Panc1 (cell line): ENCODE data around the gene C12orf57. TPM values are rescaled to one million over a fixed set of nuclear protein-coding genes. Genes with fewer than 3 reads are reported as not detected.

Experiments used
- ATAC-seq: fragments of 200-7000 bp; cut with Tn5 transposase; 2 replicates; pipeline ENCODE4 v1.9.1; 2020; ENCODE audit warnings: mild to moderate bottlenecking, moderate library complexity
- BruUV-seq: library from RNA; stranded (reverse); fragments of 400-500 nt; replicated peaks from 2 replicates; lab custom pipeline; 2021; lab: Mats Ljungman, UMichigan
- CTCF ChIA-PET: fragments of 300-600 bp; sonication (Branson Sonifier 250); formaldehyde crosslinking; loops from one replicate; lab custom pipeline; 2022; ENCODE audit warnings: antibody characterized with exemption; lab: Charles Lee
- POLR2A ChIA-PET: fragments of 300-600 bp; sonication (Branson Sonifier 250); formaldehyde crosslinking; loops from one replicate; lab custom pipeline; 2022; ENCODE audit warnings: antibody characterized with exemption; lab: Charles Lee
- DNase-seq: peaks from one replicate; pipeline ENCODE4 v3.0.0-alpha.2; 2010; ENCODE audit warnings: low read depth, low spot score
- H3K27ac ChIP-seq: 2 replicates; pipeline ENCODE4 v1.5.1; 2011; ENCODE audit warnings: mild to moderate bottlenecking, low read length, inconsistent platforms
- H3K27me3 ChIP-seq: fragments of 200-500 bp; sonication (Bioruptor generic); 2 replicates; pipeline ENCODE4 v1.6.0; 2014; ENCODE audit warnings: low read length, inconsistent platforms; ENCODE audit not compliant: control insufficient read depth, insufficient read depth
- H3K36me3 ChIP-seq: fragments of 200-500 bp; sonication (Bioruptor generic); 2 replicates; pipeline ENCODE4 v1.5.1; 2014; ENCODE audit warnings: inconsistent platforms, mild to moderate bottlenecking, low read length, moderate library complexity; ENCODE audit not compliant: control insufficient read depth, insufficient read depth
- H3K4me1 ChIP-seq: 2 replicates; pipeline ENCODE4 v1.5.1; 2011; ENCODE audit warnings: inconsistent platforms, mild to moderate bottlenecking, low read length, moderate library complexity; ENCODE audit not compliant: control insufficient read depth, insufficient read depth
- H3K4me3 ChIP-seq, 2 experiments: 2 replicates each; pipeline ENCODE4 v1.5.1; 2011 to 2012; ENCODE audit warnings: low read depth in 2 of 2, low read length in 2 of 2, mild to moderate bottlenecking in 2 of 2, inconsistent platforms in 1 of 2, moderate library complexity in 1 of 2
- H3K9me3 ChIP-seq: fragments of 200-500 bp; sonication (Bioruptor generic); 2 replicates; pipeline ENCODE4 v1.5.1; 2014; ENCODE audit warnings: low read depth, mild to moderate bottlenecking, inconsistent platforms, low read length, moderate library complexity; ENCODE audit not compliant: control insufficient read depth, insufficient read depth
- POLR2AphosphoS5 ChIP-seq: IDR thresholded peaks from 2 replicates; pipeline ENCODE4 v1.6.1; 2012; ENCODE audit warnings: mild to moderate bottlenecking, low read depth, low read length, moderate library complexity
- SIN3A ChIP-seq: IDR thresholded peaks from 2 replicates; pipeline ENCODE4 v1.6.1; 2012; ENCODE audit warnings: low read depth, mild to moderate bottlenecking, low read length, moderate library complexity, borderline replicate concordance; ENCODE audit not compliant: insufficient read depth
- TCF7L2 ChIP-seq: IDR thresholded peaks from 2 replicates; pipeline ENCODE4 v1.6.1; 2011; ENCODE audit warnings: mild to moderate bottlenecking, low read depth, low read length, inconsistent platforms
- in situ Hi-C: cut with HindIII; loops from 2 replicates; pipeline ENCODE4 v1.10.0; 2016; ENCODE audit warnings: low sequenced_read_pairs, low pct_unique_long_range_greater_than_20kb
- intact Hi-C: fragments of 100-400 bp; cut with micrococcal nuclease; formaldehyde crosslinking; loops from one replicate; pipeline ENCODE4 v1.10.0; 2022; ENCODE audit not compliant: unreplicated experiment
- total RNA-seq: library from RNA; stranded (reverse); gene quantifications from one replicate; pipeline ENCODE4 v1.2.1, GENCODE V29; 2021; ENCODE audit not compliant: unreplicated experiment
- TF ChIP-seq, protein P1 (sequence below), 2 experiments: IDR thresholded peaks; 2 replicates each; pipeline ENCODE4 v1.6.1; 2011 to 2012; ENCODE audit warnings: low read depth in 2 of 2, control low read depth in 1 of 2, low read length in 1 of 2, mild to moderate bottlenecking in 1 of 2, moderate library complexity in 1 of 2; ENCODE audit not compliant: insufficient read depth in 1 of 2
- TF ChIP-seq, protein P2 (sequence below): fragments of 450-650 bp; IDR thresholded peaks from 2 replicates; pipeline ENCODE4 v1.5.1; 2017; ENCODE audit warnings: mild to moderate bottlenecking

Gene C12orf57
- total RNA-seq, 1 experiment from 2014 or later, result 126 TPM

DNA sequence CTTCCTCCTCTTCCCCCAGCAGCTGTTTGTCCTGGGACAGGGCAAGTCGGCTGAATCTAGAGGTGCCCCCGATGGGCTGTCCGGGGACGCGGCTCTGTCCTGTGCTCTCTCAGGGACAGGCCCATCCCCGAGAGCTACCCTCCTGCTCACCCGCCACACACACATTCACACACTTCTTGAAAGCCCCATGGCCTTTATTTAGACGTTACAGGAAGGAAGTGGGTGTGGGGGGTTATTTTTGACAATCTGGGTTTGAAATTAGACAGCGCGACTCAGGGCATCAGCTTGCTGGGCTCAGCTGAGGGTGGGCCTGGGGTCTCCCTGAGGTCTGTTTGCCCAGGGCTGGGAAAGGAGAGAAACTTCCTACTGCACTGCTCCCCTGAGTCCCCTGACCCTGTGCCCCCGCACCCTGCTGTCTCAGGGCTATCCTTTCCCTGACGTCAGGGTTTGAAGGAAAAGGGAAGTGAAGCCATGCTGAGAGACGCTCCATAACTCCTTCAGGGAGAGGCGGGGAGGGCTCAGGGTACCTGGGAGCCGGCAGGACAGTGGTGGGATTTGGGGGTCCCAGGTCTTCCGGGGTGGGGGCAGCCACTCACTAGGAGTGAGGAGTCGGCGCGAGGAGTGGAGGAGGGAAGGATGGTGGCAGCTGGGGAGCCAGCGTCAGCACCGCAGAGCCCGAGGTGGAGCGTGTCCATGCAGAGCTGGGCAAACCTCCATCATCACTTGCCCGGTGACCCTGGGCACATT lies 15.4 kb downstream of the C12orf57 start:
- DNase-seq (no peak), ATAC-seq (no peak)
- Histone ChIP-seq H3K9me3 (no peaks in the 10 kb centered on the region), H3K36me3 (peaks cover 11% of the 10 kb centered on the region; the same call in 1 of the 2 replicates), H3K4me3 (no peak overlapping the region), H3K27ac (no peak overlapping the region), H3K4me1 (peaks cover 13% of the 10 kb centered on the region), H3K27me3 (no peaks in the 10 kb centered on the region)
- intact Hi-C loops (no loop called here), in situ Hi-C loops (no loop called here)
- TF ChIP-seq POLR2AphosphoS5 (no peak), SIN3A (no peak)
- TF ChIP-seq, protein P1, sequence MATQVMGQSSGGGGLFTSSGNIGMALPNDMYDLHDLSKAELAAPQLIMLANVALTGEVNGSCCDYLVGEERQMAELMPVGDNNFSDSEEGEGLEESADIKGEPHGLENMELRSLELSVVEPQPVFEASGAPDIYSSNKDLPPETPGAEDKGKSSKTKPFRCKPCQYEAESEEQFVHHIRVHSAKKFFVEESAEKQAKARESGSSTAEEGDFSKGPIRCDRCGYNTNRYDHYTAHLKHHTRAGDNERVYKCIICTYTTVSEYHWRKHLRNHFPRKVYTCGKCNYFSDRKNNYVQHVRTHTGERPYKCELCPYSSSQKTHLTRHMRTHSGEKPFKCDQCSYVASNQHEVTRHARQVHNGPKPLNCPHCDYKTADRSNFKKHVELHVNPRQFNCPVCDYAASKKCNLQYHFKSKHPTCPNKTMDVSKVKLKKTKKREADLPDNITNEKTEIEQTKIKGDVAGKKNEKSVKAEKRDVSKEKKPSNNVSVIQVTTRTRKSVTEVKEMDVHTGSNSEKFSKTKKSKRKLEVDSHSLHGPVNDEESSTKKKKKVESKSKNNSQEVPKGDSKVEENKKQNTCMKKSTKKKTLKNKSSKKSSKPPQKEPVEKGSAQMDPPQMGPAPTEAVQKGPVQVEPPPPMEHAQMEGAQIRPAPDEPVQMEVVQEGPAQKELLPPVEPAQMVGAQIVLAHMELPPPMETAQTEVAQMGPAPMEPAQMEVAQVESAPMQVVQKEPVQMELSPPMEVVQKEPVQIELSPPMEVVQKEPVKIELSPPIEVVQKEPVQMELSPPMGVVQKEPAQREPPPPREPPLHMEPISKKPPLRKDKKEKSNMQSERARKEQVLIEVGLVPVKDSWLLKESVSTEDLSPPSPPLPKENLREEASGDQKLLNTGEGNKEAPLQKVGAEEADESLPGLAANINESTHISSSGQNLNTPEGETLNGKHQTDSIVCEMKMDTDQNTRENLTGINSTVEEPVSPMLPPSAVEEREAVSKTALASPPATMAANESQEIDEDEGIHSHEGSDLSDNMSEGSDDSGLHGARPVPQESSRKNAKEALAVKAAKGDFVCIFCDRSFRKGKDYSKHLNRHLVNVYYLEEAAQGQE (IDR thresholded peaks at IDR 0.05; ENCODE audit: insufficient read depth in 1 of 2, low read depth in 2 of 2, low read length in 1 of 2), result no peak
- ChIA-PET CTCF (no interaction called here), POLR2A (no interaction called here)
- no TSS peak for BruUV-seq

DNA sequence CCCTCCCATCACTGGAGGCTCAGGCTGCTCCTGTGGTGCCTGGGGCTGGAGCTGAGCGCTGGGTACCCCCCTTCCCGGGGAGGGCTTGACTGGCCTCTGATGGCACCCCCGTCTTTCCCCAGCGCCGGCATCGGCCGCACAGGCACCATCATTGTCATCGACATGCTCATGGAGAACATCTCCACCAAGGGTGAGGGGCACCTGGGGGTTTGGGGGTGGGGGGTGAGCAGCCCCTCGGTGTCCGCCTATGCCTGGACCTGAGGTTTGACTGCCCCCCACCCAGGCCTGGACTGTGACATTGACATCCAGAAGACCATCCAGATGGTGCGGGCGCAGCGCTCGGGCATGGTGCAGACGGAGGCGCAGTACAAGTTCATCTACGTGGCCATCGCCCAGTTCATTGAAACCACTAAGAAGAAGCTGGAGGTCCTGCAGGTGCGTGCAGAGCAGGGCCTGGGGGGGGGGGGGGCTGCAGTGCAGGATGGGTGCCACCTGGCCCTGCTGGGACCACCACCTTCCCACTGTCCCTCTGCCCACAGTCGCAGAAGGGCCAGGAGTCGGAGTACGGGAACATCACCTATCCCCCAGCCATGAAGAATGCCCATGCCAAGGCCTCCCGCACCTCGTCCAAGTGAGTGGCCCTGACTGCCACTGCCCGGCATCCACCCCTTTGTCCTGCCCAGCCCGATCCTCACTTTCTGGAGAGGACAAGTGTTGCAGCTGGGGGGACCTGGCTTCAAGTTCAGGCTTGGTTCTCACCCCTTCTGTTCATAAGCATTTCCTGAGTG lies 16.2 kb downstream of the C12orf57 start:
- intact Hi-C loops (no loop called here), in situ Hi-C loops (no loop called here)

More for the DNA sequence above, 16.2 kb downstream of the C12orf57 start:
- TF ChIP-seq, protein P1 (IDR thresholded peaks at IDR 0.05; ENCODE audit: insufficient read depth in 1 of 2, low read depth in 2 of 2, low read length in 1 of 2), result no peak
- no peak for TF ChIP-seq SIN3A
- TF ChIP-seq, protein P2, sequence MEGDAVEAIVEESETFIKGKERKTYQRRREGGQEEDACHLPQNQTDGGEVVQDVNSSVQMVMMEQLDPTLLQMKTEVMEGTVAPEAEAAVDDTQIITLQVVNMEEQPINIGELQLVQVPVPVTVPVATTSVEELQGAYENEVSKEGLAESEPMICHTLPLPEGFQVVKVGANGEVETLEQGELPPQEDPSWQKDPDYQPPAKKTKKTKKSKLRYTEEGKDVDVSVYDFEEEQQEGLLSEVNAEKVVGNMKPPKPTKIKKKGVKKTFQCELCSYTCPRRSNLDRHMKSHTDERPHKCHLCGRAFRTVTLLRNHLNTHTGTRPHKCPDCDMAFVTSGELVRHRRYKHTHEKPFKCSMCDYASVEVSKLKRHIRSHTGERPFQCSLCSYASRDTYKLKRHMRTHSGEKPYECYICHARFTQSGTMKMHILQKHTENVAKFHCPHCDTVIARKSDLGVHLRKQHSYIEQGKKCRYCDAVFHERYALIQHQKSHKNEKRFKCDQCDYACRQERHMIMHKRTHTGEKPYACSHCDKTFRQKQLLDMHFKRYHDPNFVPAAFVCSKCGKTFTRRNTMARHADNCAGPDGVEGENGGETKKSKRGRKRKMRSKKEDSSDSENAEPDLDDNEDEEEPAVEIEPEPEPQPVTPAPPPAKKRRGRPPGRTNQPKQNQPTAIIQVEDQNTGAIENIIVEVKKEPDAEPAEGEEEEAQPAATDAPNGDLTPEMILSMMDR, result no peak
- TF ChIP-seq TCF7L2, result no peak
- TF ChIP-seq POLR2AphosphoS5, result no peak
- H3K27me3 ChIP-seq, result no peaks in the 10 kb centered on the region
- ChIA-PET CTCF (interaction anchor here (0.9 to 1.4 kb wide), 2 partner anchors 15 to 108 kb away, joined by 3 to 4 read pairs; partner anchors contain the start of gene USP5), POLR2A (no interaction called here)
- ATAC-seq (no peak), DNase-seq (no peak)
- H3K9me3 ChIP-seq, result no peaks in the 10 kb centered on the region
- H3K4me1 ChIP-seq, result peaks cover 13% of the 10 kb centered on the region
- no peak overlapping the region for H3K27ac ChIP-seq
- peaks cover 11% of the 10 kb centered on the region; the same call in 1 of the 2 replicates for H3K36me3 ChIP-seq
- no peak overlapping the region for H3K4me3 ChIP-seq
- BruUV-seq, result no TSS peak
